GM10847 (cell line): ENCODE measurements around the gene ZC3HAV1L.

Experiments used
- POLR2A ChIP-seq: IDR thresholded peaks from 2 replicates; pipeline ENCODE4 v1.6.1; 2011; ENCODE audit not compliant: insufficient read length; ENCODE audit errors: extremely low read depth

ZC3HAV1L gene, protein sequence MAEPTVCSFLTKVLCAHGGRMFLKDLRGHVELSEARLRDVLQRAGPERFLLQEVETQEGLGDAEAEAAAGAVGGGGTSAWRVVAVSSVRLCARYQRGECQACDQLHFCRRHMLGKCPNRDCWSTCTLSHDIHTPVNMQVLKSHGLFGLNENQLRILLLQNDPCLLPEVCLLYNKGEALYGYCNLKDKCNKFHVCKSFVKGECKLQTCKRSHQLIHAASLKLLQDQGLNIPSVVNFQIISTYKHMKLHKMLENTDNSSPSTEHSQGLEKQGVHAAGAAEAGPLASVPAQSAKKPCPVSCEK

GRCh38 chr7:139035586-139036353 is at the start of gene ZC3HAV1L:
Gene ZC3HAV1L, minus strand, starts transcription at chr7:139036042. Its CDS starts 25 bp downstream, at chr7:139036017.
- peak; percentile 57 for TF ChIP-seq POLR2A

- no peak for TF ChIP-seq POLR2A
Observed at GRCh38 chr7:139084709-139085108, 48.9 kb upstream of the ZC3HAV1L start.

DNA sequence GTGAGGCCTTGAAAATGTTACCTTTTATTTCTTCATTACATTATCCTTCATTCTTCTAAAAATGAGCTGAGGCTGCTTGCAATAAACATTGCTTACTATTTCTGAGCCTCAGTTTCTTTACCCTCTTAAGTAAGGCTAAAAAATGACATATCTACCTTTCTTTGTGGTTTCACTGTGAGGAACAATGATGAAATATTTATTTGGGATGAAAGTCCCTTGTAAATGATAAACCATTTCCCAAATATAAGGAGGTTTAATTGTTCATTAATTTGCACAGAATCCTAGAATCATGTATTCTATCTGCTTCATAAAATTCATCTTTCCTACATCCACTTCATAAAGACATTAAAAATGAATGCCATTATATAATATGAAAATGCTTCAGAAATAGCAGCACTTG is 45.7 kb upstream of the ZC3HAV1L start:
- TF ChIP-seq POLR2A, result no peak

- TF ChIP-seq POLR2A, result no peak
Observed at GRCh38 chr7:139080905-139081304, 45.1 kb upstream of the ZC3HAV1L start.

DNA sequence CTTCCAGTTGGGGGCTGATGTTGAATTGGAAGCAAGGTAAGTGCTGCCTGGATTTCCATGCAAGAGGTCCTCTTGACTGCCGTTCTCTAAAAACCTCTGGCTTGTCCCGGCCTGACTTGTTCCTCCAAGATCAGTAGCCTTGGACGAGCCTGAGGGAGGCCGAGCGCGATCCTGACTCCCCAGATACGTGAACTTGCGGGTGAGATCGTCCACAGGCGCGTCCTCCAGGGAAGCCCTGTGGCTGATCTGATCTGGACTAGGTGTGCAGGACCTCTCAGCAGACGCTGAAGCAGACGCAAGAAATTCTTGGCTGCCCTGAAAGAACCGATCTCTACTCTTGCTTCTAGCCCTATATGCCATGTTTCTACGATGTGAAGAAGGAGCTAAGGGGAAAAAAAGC is 44.0 kb upstream of the ZC3HAV1L start:
- no peak for TF ChIP-seq POLR2A

DNA sequence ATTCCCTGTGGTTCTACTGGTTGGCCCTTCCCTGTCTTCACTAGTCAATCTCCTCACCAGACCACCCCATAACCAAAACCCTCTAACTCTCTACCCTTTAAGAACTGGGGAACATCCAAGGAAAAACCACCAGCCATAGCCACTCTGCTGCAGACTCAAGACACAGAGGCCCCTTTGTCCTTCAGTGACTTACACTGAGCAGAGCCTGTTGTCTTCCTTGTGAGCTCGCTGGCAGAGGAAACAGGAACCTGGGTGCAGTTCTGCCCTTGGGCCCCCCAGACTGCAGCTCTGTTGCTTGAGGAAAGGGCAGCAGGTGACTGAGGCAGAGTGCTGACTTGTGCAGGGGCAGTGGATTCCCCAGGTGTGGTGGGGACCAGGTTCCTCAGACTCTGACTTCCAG is 43.1 kb upstream of the ZC3HAV1L start:
- TF ChIP-seq POLR2A, result no peak

- TF ChIP-seq POLR2A, result no peak
Observed at GRCh38 chr7:139078399-139078798, 42.6 kb upstream of the ZC3HAV1L start.

- TF ChIP-seq POLR2A, result no peak
Observed at GRCh38 chr7:139075871-139076686, 40.2 kb upstream of the ZC3HAV1L start.

DNA sequence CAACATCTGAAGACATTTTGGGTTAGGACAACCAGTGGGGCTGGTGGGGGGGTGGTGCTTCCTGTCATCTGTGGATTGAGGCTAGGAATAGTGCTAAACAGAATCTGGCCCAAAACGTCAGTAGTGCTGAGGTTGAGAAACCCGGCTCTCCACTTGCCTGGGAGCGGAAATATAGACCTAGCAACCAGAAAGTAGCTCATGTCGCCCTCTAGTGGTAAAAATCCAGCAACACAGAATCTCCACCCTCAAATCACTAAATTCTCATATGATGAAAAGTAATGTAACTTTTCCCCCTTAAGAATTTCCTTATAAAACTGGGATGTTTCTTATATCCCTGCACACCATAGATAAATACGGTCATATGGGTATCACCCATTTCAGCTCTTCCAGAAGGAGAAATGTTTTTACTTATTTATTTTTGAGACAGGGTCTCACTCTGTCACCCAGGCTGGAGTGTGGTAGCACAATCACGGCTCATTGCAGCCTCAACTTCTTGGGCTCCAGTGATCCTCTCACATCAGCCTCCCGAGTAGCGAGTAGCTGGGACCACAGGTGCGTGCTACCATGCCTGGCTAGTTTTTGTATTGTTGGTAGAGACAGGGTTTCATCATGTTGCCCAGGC is 39.3 kb upstream of the ZC3HAV1L start:
- no peak for TF ChIP-seq POLR2A

DNA sequence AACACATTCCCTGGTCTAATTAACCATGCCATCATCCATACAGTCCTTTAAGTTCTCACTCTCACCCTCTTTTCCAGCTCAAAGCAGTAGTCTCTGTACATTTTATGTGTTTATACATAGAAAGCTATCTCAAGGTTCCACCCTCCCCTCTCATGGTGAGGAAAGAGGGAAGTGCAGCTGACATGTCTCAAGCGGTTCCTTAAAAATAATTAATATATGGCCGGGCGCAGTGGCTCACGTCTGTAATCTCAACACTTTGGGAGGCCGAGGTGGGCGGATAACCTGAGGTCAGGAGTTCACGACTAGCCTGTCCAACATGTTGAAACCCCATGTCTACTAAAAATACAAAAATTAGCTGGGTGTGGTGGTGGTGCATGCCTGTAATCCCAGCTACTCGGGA is 37.0 kb upstream of the ZC3HAV1L start:
- no peak for TF ChIP-seq POLR2A

- no peak for TF ChIP-seq POLR2A
Observed at GRCh38 chr7:139071680-139072079, 35.8 kb upstream of the ZC3HAV1L start.

DNA sequence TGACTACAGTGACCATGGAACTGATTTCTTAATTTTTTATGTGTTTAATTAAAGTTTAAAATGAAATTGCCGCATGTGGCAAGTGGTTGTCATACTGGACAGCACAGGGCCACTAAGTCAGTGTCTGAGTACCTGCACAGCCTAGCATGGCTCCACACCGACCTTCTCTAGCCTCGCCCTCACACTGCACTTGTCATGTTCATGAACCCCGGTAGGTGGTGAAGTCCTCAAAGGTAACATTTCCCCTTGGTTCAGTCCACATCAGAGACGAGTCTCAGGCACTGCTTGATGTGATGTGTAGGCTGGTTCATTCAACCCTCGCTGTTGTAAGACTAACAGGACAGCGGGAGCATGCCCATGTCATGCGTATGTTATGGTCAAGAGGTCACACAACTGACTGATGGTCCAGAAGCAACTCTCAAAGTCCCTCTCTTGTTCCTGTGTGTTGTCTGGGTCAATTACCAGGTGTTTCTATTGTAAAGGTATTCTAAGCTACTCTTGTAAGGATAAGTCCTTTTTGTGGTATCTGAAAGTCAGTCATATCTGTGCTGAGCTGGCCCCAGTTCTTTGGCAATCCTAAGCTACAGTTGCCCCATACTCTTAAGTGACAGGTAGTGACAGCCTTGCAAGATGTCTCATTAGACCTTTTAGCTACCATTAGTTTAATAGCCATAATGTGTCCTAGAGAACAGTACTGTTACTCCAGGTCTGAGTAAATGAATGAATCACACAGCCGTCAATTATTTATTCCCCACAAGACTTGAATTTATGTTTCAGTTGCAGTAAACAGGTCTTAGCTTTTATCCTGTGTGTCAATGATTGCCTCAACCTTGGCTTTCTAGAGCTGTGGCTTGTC is 32.9 kb upstream of the ZC3HAV1L start:
- TF ChIP-seq POLR2A, result no peak

DNA sequence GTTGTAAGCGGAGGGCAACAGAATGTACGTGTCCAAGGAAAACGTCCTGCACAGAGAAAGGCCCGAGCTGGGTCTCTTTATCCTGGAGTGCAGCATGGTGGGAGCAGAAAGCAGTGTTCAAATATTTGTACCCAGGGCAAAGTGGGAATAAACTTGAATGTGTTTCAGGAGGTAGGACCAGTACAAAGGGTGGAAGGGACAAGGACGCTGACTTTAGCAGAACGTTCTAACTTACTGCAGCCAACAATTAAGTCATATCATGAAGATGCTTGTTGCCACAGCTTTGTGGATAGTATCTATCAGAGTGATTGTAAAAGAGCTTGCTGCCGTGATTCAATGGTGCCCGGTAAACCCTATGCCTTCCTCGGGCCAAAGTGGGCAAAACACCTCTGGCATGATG is 30.5 kb upstream of the ZC3HAV1L start:
- TF ChIP-seq POLR2A, result no peak

DNA sequence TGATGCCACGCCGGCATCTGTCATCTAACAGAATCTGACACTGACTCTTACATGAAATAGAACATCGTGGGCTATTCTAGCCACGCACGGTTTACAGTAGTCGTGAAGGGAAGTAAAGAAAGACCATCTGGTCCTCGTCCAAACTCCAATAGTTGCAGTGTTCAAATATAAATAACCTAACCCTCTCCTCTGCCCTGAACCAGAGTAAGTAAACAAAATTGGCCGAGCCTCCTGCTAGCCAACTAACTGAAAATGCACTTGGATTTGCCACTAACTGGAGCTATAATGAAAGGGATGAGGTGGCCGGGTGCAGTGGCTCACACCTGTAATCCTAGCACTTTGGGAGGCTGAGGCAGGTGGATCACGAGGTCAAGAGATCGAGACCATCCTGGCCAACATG is 29.5 kb upstream of the ZC3HAV1L start:
- no peak for TF ChIP-seq POLR2A
